ENCODE measurements around the gene MEX3A. TPM values are rescaled to one million over a fixed set of nuclear protein-coding genes. Genes with fewer than 3 reads are reported as not detected.

The MEX3A gene
- total RNA-seq, 1 experiment from 2014 or later = 6.1 TPM

DNA sequence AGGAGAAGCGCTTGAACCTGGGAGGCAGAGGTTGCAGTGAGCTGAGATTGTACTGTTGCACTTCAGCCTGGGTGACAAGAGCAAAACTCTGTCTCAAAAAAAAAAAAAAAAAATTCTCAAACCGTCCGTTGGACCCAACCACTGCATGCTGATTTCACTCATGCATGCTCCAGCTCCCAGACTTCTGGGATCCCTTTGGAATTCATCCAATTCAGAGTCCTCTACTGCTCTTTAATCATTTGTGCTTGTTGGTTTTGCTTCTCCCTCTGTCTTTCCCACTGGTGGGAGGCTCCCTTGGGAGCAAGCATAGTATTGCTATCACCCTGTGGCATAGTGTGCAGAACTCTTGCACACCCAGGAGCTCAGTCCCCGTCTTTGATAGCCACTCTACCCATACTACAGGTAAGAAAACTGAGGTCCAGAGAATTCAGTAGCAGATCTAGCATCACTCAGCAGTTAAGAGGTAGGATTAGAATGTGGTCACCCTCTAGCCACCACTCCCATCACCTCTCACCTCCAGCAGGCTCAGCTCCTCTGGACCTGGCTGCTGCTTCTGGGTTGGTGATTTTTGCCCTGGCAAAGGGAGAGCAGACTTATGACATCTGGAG lies 29.2 kb upstream of the MEX3A start:
- ATAC-seq (no peak), DNase-seq (ENCODE audit: low read depth, low spot score) (no peak)
- Histone ChIP-seq H2AFZ (ENCODE audit: low read depth, low read length, poor library complexity, severe bottlenecking) (no peak overlapping the region), H3K36me3 (ENCODE audit: control insufficient read depth in 1 of 2, insufficient read depth in 2 of 2, low read length in 2 of 2) (no peaks in the 10 kb centered on the region), H3K9ac (ENCODE audit: low read length) (no peak overlapping the region; the same call in 1 of the 2 replicates), H3K79me2 (ENCODE audit: insufficient read depth, low read length) (peaks cover 19% of the 10 kb centered on the region), H3K27me3 (ENCODE audit: insufficient read depth, low read length) (no peaks in the 10 kb centered on the region), H3K27ac (ENCODE audit: low read depth, low read length) (no peak overlapping the region), H3K4me1 (ENCODE audit: control insufficient read depth in 1 of 2, insufficient read depth in 2 of 2, low read length in 2 of 2) (peaks cover 50 to 77% of the 10 kb centered on the region in 2 experiments), H3K9me2 (ENCODE audit: insufficient read depth) (no peaks in the 10 kb centered on the region), H3K4me2 (ENCODE audit: low read length) (peak overlapping the region; percentile 47; the same call in 1 of the 2 replicates), H4K20me1 (ENCODE audit: insufficient read depth) (no peaks in the 10 kb centered on the region; the same call in 1 of the 2 replicates), H3K4me3 (replicated peaks in 1 of 2; ENCODE audit: low read depth in 1 of 2, low read length in 2 of 2) (no peak overlapping the region), H3K9me3 (ENCODE audit: control insufficient read depth in 1 of 2, insufficient read depth in 1 of 2, low read depth in 1 of 2, low read length in 2 of 2) (no peaks in the 10 kb centered on the region)
- no TSS peak for BruUV-seq (replicated peaks)
- TF ChIP-seq CEBPB (IDR thresholded peaks at IDR 0.05; ENCODE audit: low read depth) = no peak
- TF ChIP-seq SIN3A (IDR thresholded peaks at IDR 0.05; ENCODE audit: low read depth) = no peak
- TF ChIP-seq JUND (IDR thresholded peaks at IDR 0.05) = no peak
- TF ChIP-seq ZNF274 (IDR thresholded peaks at IDR 0.05; ENCODE audit: low read depth, low read length) = no peak
- TF ChIP-seq, protein P1, sequence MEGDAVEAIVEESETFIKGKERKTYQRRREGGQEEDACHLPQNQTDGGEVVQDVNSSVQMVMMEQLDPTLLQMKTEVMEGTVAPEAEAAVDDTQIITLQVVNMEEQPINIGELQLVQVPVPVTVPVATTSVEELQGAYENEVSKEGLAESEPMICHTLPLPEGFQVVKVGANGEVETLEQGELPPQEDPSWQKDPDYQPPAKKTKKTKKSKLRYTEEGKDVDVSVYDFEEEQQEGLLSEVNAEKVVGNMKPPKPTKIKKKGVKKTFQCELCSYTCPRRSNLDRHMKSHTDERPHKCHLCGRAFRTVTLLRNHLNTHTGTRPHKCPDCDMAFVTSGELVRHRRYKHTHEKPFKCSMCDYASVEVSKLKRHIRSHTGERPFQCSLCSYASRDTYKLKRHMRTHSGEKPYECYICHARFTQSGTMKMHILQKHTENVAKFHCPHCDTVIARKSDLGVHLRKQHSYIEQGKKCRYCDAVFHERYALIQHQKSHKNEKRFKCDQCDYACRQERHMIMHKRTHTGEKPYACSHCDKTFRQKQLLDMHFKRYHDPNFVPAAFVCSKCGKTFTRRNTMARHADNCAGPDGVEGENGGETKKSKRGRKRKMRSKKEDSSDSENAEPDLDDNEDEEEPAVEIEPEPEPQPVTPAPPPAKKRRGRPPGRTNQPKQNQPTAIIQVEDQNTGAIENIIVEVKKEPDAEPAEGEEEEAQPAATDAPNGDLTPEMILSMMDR (IDR thresholded peaks at IDR 0.05 in 2 of 3, conservative IDR thresholded peaks at IDR 0.05 in 1 of 3; ENCODE audit: borderline replicate concordance in 1 of 3, insufficient read depth in 1 of 3, low read depth in 2 of 3, low read length in 2 of 3) = no peak
- TF ChIP-seq ELF1 (IDR thresholded peaks at IDR 0.05; ENCODE audit: borderline replicate concordance, low read depth) = no peak
- TF ChIP-seq EZH2 (IDR thresholded peaks at IDR 0.05) = no peak
- intact Hi-C loops (cut with micrococcal nuclease) = no loop called here
- POLR2A ChIA-PET = interaction anchor here (4.9 to 5.3 kb wide), 2 partner anchors 8 to 13 kb away, joined by 28 to 50 read pairs; no protein-coding TSS in a partner anchor
- RAD21 ChIA-PET (ENCODE audit: low non-redundant PET in 1 of 2, low total read pairs in 2 of 2, uncharacterized antibody in 2 of 2, unreplicated experiment in 2 of 2) = no interaction called here
- CTCF ChIA-PET = interaction anchor here (1.3 to 5.5 kb wide), 4 partner anchors 12 to 34 kb away, joined by 3 to 22 read pairs (median 6); no protein-coding TSS in a partner anchor

DNA sequence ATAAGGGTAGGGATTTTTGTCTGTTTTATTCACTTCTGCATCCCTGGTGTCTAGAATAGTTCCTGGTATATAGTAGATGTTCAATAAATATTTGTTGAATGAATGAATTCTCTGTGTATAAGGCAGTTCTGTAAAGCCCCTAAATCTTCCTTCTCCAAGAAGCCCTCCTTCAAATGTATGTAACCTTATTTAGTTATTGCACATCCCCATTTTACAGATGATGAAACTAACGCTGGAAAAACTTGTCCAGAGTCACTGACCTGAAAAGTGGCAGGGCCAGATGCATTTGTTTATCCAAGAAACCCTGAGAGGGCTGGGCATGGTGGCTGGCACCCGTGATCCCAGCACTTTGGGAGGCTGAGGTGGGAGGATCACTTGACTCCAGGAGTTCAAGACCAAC lies 28.0 kb upstream of the MEX3A start:
- H3K79me2 ChIP-seq (ENCODE audit: insufficient read depth, low read length) = peaks cover 7% of the 10 kb centered on the region
- ATAC-seq (no peak), DNase-seq (ENCODE audit: low read depth, low spot score) (no peak)
- no peak overlapping the region for H3K4me3 ChIP-seq (replicated peaks in 1 of 2; ENCODE audit: low read depth in 1 of 2, low read length in 2 of 2)
- no peaks in the 10 kb centered on the region for H3K27me3 ChIP-seq (ENCODE audit: insufficient read depth, low read length)
- no peak for TF ChIP-seq ZFX (IDR thresholded peaks at IDR 0.05)
- no peak for TF ChIP-seq ZNF274 (IDR thresholded peaks at IDR 0.05; ENCODE audit: low read depth, low read length)
- no peak for TF ChIP-seq CBX3 (IDR thresholded peaks at IDR 0.05; ENCODE audit: low read depth)
- no peak for TF ChIP-seq YY1 (IDR thresholded peaks at IDR 0.05; ENCODE audit: extremely low read depth, insufficient replicate concordance, low read depth, low read length)
- no peak for TF ChIP-seq EZH2phosphoT487 (IDR thresholded peaks at IDR 0.05; ENCODE audit: borderline replicate concordance)
- TF ChIP-seq FOSL1 (IDR thresholded peaks at IDR 0.05; ENCODE audit: low read depth) = no peak
- no peak for TF ChIP-seq POLR2A (IDR thresholded peaks at IDR 0.05; ENCODE audit: borderline replicate concordance, extremely low read depth, insufficient read depth, insufficient read length)
- no peak for TF ChIP-seq SP1 (IDR thresholded peaks at IDR 0.05; ENCODE audit: low read depth)
- TF ChIP-seq, protein P2, sequence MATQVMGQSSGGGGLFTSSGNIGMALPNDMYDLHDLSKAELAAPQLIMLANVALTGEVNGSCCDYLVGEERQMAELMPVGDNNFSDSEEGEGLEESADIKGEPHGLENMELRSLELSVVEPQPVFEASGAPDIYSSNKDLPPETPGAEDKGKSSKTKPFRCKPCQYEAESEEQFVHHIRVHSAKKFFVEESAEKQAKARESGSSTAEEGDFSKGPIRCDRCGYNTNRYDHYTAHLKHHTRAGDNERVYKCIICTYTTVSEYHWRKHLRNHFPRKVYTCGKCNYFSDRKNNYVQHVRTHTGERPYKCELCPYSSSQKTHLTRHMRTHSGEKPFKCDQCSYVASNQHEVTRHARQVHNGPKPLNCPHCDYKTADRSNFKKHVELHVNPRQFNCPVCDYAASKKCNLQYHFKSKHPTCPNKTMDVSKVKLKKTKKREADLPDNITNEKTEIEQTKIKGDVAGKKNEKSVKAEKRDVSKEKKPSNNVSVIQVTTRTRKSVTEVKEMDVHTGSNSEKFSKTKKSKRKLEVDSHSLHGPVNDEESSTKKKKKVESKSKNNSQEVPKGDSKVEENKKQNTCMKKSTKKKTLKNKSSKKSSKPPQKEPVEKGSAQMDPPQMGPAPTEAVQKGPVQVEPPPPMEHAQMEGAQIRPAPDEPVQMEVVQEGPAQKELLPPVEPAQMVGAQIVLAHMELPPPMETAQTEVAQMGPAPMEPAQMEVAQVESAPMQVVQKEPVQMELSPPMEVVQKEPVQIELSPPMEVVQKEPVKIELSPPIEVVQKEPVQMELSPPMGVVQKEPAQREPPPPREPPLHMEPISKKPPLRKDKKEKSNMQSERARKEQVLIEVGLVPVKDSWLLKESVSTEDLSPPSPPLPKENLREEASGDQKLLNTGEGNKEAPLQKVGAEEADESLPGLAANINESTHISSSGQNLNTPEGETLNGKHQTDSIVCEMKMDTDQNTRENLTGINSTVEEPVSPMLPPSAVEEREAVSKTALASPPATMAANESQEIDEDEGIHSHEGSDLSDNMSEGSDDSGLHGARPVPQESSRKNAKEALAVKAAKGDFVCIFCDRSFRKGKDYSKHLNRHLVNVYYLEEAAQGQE (IDR thresholded peaks at IDR 0.05; ENCODE audit: low read depth) = no peak
- TF ChIP-seq, protein P3, sequence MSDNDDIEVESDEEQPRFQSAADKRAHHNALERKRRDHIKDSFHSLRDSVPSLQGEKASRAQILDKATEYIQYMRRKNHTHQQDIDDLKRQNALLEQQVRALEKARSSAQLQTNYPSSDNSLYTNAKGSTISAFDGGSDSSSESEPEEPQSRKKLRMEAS (IDR thresholded peaks at IDR 0.05) = no peak
- no peaks in the 10 kb centered on the region for H3K9me3 ChIP-seq (ENCODE audit: control insufficient read depth in 1 of 2, insufficient read depth in 1 of 2, low read depth in 1 of 2, low read length in 2 of 2)
- ChIA-PET POLR2A (interaction anchor here (1.1 kb wide), 1 partner anchor 9 kb away, joined by 3 read pairs; no protein-coding TSS in a partner anchor), RAD21 (ENCODE audit: low non-redundant PET in 1 of 2, low total read pairs in 2 of 2, uncharacterized antibody in 2 of 2, unreplicated experiment in 2 of 2) (no interaction called here), CTCF (no interaction called here)
- H3K27ac ChIP-seq (ENCODE audit: low read depth, low read length) = no peak overlapping the region
- H3K4me1 ChIP-seq (ENCODE audit: control insufficient read depth in 1 of 2, insufficient read depth in 2 of 2, low read length in 2 of 2) = peaks cover 56 to 83% of the 10 kb centered on the region in 2 experiments
- no peaks in the 10 kb centered on the region for H3K36me3 ChIP-seq (ENCODE audit: control insufficient read depth in 1 of 2, insufficient read depth in 2 of 2, low read length in 2 of 2)
- BruUV-seq (replicated peaks) = no TSS peak
- H4K20me1 ChIP-seq (ENCODE audit: insufficient read depth) = no peaks in the 10 kb centered on the region; the same call in 1 of the 2 replicates
- H3K4me2 ChIP-seq (ENCODE audit: low read length) = no peak overlapping the region
- no peak overlapping the region for H2AFZ ChIP-seq (ENCODE audit: low read depth, low read length, poor library complexity, severe bottlenecking)
- intact Hi-C loops (cut with micrococcal nuclease) = no loop called here
- no peaks in the 10 kb centered on the region for H3K9me2 ChIP-seq (ENCODE audit: insufficient read depth)
- no peak overlapping the region for H3K9ac ChIP-seq (ENCODE audit: low read length)
